ENCODE data around the gene TCF4.

TCF4 gene

DNA sequence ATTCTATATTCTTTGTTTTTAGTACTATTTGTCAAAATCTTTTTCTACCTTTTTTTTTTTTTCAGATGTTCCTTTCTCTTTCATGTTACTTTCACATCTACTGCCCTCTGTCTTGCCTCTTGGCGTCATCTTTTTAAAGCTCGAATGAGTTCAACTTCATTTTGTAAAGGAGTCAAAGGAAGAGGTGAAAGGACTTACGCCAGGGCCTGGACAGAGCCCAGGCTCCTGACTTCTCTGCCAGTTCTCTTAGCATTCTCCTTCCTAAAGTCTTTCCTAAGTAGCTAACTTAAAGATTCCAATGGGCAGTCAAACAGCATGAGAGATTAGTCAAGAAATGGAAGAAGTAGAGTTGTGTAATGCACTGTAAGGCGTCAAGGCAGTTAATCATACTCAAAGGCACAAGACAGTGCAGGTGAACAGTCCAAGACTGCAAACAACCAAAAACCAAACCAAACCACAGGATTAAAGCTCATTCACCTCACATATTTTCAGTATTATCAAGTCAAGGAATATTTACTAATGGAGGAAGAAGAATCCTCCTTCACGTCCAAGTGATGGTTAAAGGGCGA is 301.7 kb downstream of the TCF4 start:
- no peak for TF ChIP-seq CTCF (IDR thresholded peaks at IDR 0.05)

- TF ChIP-seq CTCF (IDR thresholded peaks at IDR 0.05), result no peak
Observed at GRCh38 chr18:55284614-55285013, 303.4 kb downstream of the TCF4 start.

DNA sequence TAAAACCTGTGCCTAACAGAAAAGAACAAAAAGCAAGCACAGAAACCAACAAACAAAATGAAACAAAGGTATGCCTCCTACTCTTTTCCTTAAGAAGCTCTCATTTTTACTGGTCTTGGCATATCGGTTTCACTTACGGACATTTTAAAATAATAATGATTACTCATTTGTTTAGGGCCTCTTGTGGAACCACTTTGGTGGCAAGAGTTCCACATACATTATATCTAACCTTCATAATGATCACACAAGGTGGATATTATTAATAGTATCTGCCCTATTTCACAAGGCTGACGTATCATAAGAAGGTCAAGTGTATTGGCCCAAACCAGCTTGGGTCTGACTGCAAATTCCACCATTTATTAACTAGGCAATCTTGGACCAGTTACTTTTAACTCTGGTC is 304.7 kb downstream of the TCF4 start:
- TF ChIP-seq CTCF (IDR thresholded peaks at IDR 0.05), result no peak

DNA sequence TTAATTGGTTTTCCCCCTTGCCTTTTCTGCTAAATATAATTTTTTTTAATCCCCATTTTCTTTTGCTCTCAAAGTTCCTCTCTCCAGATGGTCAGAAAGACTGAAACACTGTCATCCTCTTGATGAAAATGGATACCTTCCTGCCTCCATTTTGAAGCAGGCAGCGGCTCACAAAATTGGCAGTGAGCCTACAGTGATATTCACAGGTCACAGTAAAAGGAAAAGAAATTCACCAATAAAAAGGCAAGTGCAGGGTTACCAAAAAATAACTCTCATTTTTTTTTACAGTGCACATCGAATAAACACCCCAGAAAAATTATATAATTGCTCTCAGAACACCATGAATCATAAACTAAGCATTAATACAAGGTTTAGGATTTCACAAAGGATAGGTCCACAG is 307.5 kb downstream of the TCF4 start:
- no peak for TF ChIP-seq CTCF (IDR thresholded peaks at IDR 0.05)

DNA sequence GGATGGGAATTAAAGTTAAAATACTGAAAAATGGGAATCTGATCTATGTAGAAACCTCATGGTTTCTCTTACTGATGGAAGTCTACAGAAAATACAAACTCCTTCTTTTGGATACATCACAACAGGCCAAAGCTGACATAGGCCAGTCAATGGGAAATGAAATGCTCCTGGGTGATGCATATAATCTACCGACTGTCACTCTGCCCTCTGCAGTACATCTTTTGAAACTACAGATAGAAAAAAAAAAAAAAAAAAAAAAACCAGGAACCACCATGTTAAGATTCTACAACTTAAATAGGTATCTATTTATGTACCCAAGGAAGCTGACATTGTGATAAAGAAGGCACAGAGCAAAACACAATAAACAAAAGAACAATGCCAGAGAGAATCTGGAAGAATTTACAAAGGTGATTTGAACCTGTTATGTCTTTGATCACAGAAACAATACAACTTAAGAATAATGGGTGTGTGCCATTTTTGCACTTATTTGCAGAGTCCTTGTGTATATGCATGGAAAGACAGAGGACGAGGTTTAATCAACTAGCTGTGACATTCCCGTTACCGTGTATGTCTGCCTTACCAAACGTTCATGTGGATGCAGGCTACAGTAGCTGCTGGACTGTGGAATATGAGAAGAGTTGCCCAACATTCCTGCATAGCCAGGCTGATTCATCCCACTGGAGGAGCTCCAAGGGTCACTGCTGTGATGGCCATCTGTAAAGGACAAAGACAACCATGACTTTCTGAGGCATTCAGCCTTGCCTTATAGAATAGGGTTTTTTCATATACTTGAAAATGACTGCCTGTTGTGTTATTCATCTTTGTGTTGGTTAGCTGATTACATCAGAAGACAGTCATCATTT is 312.7 kb downstream of the TCF4 start:
- TF ChIP-seq CTCF (IDR thresholded peaks at IDR 0.05), result peak; percentile 32; the same call in 1 of the 2 replicates

- no peak for TF ChIP-seq CTCF (IDR thresholded peaks at IDR 0.05)
Observed at GRCh38 chr18:55272510-55273243, 315.3 kb downstream of the TCF4 start.

DNA sequence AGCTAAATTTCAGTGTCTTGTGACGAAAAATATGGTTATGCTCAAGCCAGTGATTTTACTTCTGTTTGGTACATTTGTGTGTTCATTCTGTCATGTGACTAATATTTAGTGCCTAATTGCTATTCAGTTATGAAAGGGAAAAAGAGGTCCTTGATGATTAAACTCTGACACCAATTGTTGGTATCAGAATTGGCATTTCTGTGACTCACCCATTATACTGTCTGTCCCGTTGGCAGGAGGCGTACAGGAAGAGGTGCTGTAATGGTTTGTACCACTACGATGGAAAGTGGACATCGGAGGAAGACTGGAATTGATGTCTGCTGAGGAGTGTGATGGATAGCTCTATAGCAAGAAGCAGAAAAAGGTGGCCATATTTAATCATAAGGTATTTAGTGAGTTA is 318.4 kb downstream of the TCF4 start:
- no peak for TF ChIP-seq CTCF (IDR thresholded peaks at IDR 0.05)

Measured in LNCAP (cell line).